WTC11 (cell line): ENCODE data around the gene RCE1. TPM values are rescaled to one million over a fixed set of nuclear protein-coding genes. Genes with fewer than 3 reads are reported as not detected.

Experiments used
- ATAC-seq: fragments of 200-7000 bp; cut with Tn5 transposase; 2 replicates; pipeline ENCODE4 v1.10.0; 2021; ENCODE audit warnings: mild to moderate bottlenecking, moderate library complexity
- CTCF ChIA-PET: fragments of 300-600 bp; sonication (Branson Sonifier 250); formaldehyde crosslinking; loops from one replicate; lab custom pipeline; 2021; ENCODE audit warnings: antibody characterized with exemption; lab: Charles Lee
- POLR2A ChIA-PET: fragments of 350-600 bp; sonication (Branson Sonifier 250); formaldehyde crosslinking; loops from one replicate; lab custom pipeline; 2021; ENCODE audit warnings: antibody characterized with exemption; lab: Charles Lee
- DNase-seq: peaks from one replicate; pipeline ENCODE4 v3.0.0; 2021; ENCODE audit warnings: low spot score
- H3K27ac Mint-ChIP-seq: 2 replicates; pipeline ENCODE4 v1.8.0; 2021; ENCODE audit warnings: mixed read lengths
- H3K27me3 Mint-ChIP-seq: 2 replicates; pipeline ENCODE4 v1.8.0; 2021; ENCODE audit warnings: low read depth, mild to moderate bottlenecking, moderate library complexity, mixed read lengths
- H3K36me3 Mint-ChIP-seq: 2 replicates; pipeline ENCODE4 v1.8.0; 2021; ENCODE audit warnings: mixed read lengths
- H3K4me1 Mint-ChIP-seq: 2 replicates; pipeline ENCODE4 v1.8.0; 2022; ENCODE audit warnings: mixed read lengths
- H3K4me3 Mint-ChIP-seq: 2 replicates; pipeline ENCODE4 v1.8.0; 2021; ENCODE audit warnings: mild to moderate bottlenecking, moderate library complexity, mixed read lengths
- H3K9me3 Mint-ChIP-seq: 2 replicates; pipeline ENCODE4 v1.8.0; 2021; ENCODE audit warnings: mixed read lengths
- AFF4 ChIP-seq: sonication (generic); formaldehyde crosslinking; IDR thresholded peaks from 2 replicates; pipeline ENCODE4 v1.8.1; 2023; ENCODE audit warnings: mild to moderate bottlenecking, missing genetic modification reagents, borderline replicate concordance
- AR ChIP-seq: fragments of 250-450 bp; sonication (Bioruptor Pico); IDR thresholded peaks from 2 replicates; pipeline ENCODE4 v1.9.0; 2021; ENCODE audit warnings: mild to moderate bottlenecking
- ATF1 ChIP-seq: sonication (generic); formaldehyde crosslinking; IDR thresholded peaks from 2 replicates; pipeline ENCODE4 v1.8.1; 2023; ENCODE audit warnings: mild to moderate bottlenecking, moderate library complexity, missing genetic modification reagents
- CBFB ChIP-seq: sonication (generic); formaldehyde crosslinking; IDR thresholded peaks from 2 replicates; pipeline ENCODE4 v1.8.1; 2022; ENCODE audit warnings: mild to moderate bottlenecking, low read depth, missing genetic modification reagents
- CREM ChIP-seq: sonication (generic); formaldehyde crosslinking; IDR thresholded peaks from 2 replicates; pipeline ENCODE4 v1.8.1; 2022; ENCODE audit warnings: mild to moderate bottlenecking, missing genetic modification reagents, moderate library complexity
- EMX1 ChIP-seq: fragments of 250-450 bp; sonication (Bioruptor Pico); IDR thresholded peaks from 2 replicates; pipeline ENCODE4 v1.8.0; 2021; ENCODE audit warnings: mild to moderate bottlenecking
- FOXP1 ChIP-seq: sonication (generic); formaldehyde crosslinking; IDR thresholded peaks from 2 replicates; pipeline ENCODE4 v1.8.0; 2022; ENCODE audit warnings: missing genetic modification reagents, mild to moderate bottlenecking, moderate library complexity, borderline replicate concordance
- GABPB1 ChIP-seq: sonication (generic); formaldehyde crosslinking; IDR thresholded peaks from 2 replicates; pipeline ENCODE4 v1.8.1; 2023; ENCODE audit warnings: mild to moderate bottlenecking, missing genetic modification reagents
- GRHL2 ChIP-seq: fragments of 250-450 bp; sonication (Bioruptor Pico); IDR thresholded peaks from 2 replicates; pipeline ENCODE4 v1.8.0; 2022; ENCODE audit warnings: mild to moderate bottlenecking, moderate library complexity; ENCODE audit not compliant: insufficient replicate concordance, severe bottlenecking
- GTF2I ChIP-seq: fragments of 250-450 bp; sonication (Bioruptor Pico); conservative IDR thresholded peaks from 2 replicates; pipeline ENCODE4 v1.4.0; 2021; ENCODE audit warnings: mild to moderate bottlenecking
- IRF2 ChIP-seq: sonication (generic); formaldehyde crosslinking; IDR thresholded peaks from 2 replicates; pipeline ENCODE4 v1.8.0; 2022; ENCODE audit warnings: low read depth, missing genetic modification reagents, borderline replicate concordance
- KAT7 ChIP-seq: sonication (generic); formaldehyde crosslinking; IDR thresholded peaks from 2 replicates; pipeline ENCODE4 v1.8.1; 2023; ENCODE audit warnings: missing genetic modification reagents, mild to moderate bottlenecking, borderline replicate concordance
- NR2C2 ChIP-seq: sonication (generic); formaldehyde crosslinking; IDR thresholded peaks from 2 replicates; pipeline ENCODE4 v1.8.0; 2022; ENCODE audit warnings: mild to moderate bottlenecking, missing genetic modification reagents
- SOX15 ChIP-seq: fragments of 250-450 bp; sonication (Bioruptor Pico); IDR thresholded peaks from 2 replicates; pipeline ENCODE4 v1.9.0; 2021; ENCODE audit warnings: mild to moderate bottlenecking
- SP1 ChIP-seq: sonication (generic); formaldehyde crosslinking; conservative IDR thresholded peaks from 2 replicates; pipeline ENCODE4 v1.8.1; 2022; ENCODE audit warnings: missing genetic modification reagents
- ZNF121 ChIP-seq: sonication (generic); formaldehyde crosslinking; IDR thresholded peaks from 2 replicates; pipeline ENCODE4 v1.8.0; 2023; ENCODE audit warnings: missing genetic modification reagents
- ZNF232 ChIP-seq: sonication (generic); formaldehyde crosslinking; IDR thresholded peaks from 2 replicates; pipeline ENCODE4 v1.8.0; 2022; ENCODE audit warnings: mild to moderate bottlenecking, missing genetic modification reagents
- ZNF416 ChIP-seq: fragments of 250-450 bp; sonication (Bioruptor Pico); IDR thresholded peaks from 2 replicates; pipeline ENCODE4 v1.9.0; 2021; ENCODE audit warnings: mild to moderate bottlenecking, inconsistent platforms
- total RNA-seq: library from RNA; stranded (reverse); gene quantifications from 3 replicates; pipeline ENCODE4 v1.2.3, GENCODE V29; 2021
- TF ChIP-seq, protein P1 (sequence below): sonication (generic); formaldehyde crosslinking; IDR thresholded peaks from 2 replicates; pipeline ENCODE4 v1.8.1; 2023; ENCODE audit warnings: mild to moderate bottlenecking, missing genetic modification reagents, moderate library complexity

RCE1 gene
- total RNA-seq, 1 experiment from 2014 or later: 34.6 TPM

DNA sequence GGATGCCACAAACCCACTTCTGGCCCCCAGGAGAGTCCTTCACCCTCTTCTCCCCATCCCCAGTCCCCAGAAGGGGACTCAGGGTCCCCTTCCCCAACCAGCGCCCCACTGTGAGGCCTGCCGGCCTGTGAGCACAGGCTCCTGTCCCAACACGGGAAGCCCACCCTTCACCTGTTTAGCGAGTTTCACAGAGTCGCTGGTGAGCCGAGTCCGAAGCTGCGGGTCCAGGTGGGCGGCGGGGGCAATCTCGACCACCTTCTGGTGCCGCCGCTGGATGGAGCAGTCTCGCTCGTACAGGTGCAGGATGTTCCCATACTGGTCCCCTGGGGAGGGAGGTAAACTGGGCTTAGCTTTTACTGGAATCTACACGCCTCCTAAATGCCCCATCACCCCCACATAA is 26.9 kb downstream of the RCE1 start:
- H3K27ac Mint-ChIP-seq: no peak overlapping the region
- DNase-seq (no peak), ATAC-seq (no peak)
- peaks cover 10% of the 10 kb centered on the region for H3K4me1 Mint-ChIP-seq
- TF ChIP-seq EMX1 (no peak), AR (CRISPR knock-in tag) (no peak), ZNF121 (CRISPR knock-in tag) (no peak), NR2C2 (no peak), CBFB (CRISPR knock-in tag) (no peak), CREM (CRISPR knock-in tag) (no peak), ZNF232 (CRISPR knock-in tag) (no peak), GRHL2 (no peak), KAT7 (CRISPR knock-in tag) (no peak), GTF2I (CRISPR knock-in tag) (no peak), ATF1 (CRISPR knock-in tag) (no peak)
- H3K4me3 Mint-ChIP-seq: no peak overlapping the region
- POLR2A ChIA-PET: no interaction called here
- CTCF ChIA-PET: interaction anchor here (2.3 kb wide), 1 partner anchor 12 kb away, joined by 16 read pairs; no protein-coding TSS in a partner anchor
- no peaks in the 10 kb centered on the region for H3K27me3 Mint-ChIP-seq
- no peaks in the 10 kb centered on the region for H3K9me3 Mint-ChIP-seq
- H3K36me3 Mint-ChIP-seq: no peaks in the 10 kb centered on the region

DNA sequence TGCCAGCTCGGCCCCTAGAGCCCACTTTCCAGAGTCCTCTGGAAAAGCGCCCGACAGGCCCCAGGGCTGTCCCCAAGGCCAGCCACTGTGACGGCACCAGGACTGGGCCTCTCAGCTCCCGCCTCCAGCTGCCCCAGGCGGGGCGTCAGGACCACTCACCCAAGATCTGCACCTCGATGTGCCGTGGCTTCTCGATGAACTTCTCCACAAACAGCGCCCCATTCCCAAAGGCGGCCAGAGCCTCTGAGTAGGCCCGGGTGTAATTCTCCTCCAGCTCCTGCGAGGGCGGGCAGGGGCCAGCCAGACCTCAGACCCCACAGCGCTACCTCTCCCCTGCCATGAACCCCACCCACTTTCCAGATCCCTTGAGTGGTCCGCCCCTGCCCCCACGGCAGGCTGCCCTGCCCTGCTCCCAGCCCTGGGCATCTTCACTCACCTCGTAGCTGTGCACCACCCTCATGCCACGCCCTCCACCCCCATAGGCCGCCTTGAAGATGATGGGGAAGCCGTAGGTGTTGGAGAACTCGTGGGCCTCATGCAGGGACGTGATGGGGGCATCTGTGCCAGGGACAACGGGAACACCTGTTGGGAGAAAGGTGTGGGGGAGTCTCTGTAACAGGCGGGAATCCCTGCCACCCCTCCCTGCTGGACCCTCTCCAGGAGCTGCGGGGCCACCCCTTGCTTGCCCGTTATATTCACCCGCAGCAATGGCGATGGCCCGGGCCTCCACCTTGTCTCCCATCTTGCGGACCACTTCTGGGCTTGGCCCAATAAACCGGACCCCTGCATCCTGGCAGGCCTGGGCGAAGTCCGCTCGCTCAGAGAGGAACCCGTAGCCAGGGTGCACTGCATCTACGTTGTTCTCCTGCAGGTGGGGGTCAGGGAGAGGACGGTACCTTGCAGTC is 27.6 kb downstream of the RCE1 start:
- no peak for ATAC-seq
- no peak for DNase-seq
- no peak for TF ChIP-seq AFF4 (CRISPR knock-in tag)
- no peak for TF ChIP-seq IRF2 (CRISPR knock-in tag)
- TF ChIP-seq FOXP1 (CRISPR knock-in tag): no peak
- TF ChIP-seq KAT7 (CRISPR knock-in tag): no peak
- no peak for TF ChIP-seq ZNF416
- TF ChIP-seq SP1 (CRISPR knock-in tag): no peak
- CTCF ChIA-PET: interaction anchor here (1.9 to 2.3 kb wide), 2 partner anchors 11 to 19 kb away, joined by 6 to 16 read pairs; no protein-coding TSS in a partner anchor
- H3K4me1 Mint-ChIP-seq: peaks cover 10% of the 10 kb centered on the region
- H3K36me3 Mint-ChIP-seq: no peaks in the 10 kb centered on the region
- H3K27ac Mint-ChIP-seq: no peak overlapping the region
- no peaks in the 10 kb centered on the region for H3K27me3 Mint-ChIP-seq
- POLR2A ChIA-PET: interaction anchor here (0.6 kb wide), 1 partner anchor 167 kb away, joined by 3 read pairs; no protein-coding TSS in a partner anchor
- no peak overlapping the region for H3K4me3 Mint-ChIP-seq
- H3K9me3 Mint-ChIP-seq: no peaks in the 10 kb centered on the region

- no peak for DNase-seq
- ChIA-PET POLR2A (no interaction called here), CTCF (interaction anchor here (1.1 to 1.9 kb wide), 2 partner anchors 20 to 43 kb away, joined by 3 to 6 read pairs; no protein-coding TSS in a partner anchor)
- Mint-ChIP-seq H3K4me3 (no peak overlapping the region), H3K36me3 (no peaks in the 10 kb centered on the region), H3K9me3 (no peaks in the 10 kb centered on the region), H3K4me1 (peaks cover 10% of the 10 kb centered on the region), H3K27me3 (no peaks in the 10 kb centered on the region), H3K27ac (no peak overlapping the region)
- ATAC-seq: no peak
- no peak for TF ChIP-seq AR (CRISPR knock-in tag)
- no peak for TF ChIP-seq GABPB1 (CRISPR knock-in tag)
- TF ChIP-seq, protein P1, sequence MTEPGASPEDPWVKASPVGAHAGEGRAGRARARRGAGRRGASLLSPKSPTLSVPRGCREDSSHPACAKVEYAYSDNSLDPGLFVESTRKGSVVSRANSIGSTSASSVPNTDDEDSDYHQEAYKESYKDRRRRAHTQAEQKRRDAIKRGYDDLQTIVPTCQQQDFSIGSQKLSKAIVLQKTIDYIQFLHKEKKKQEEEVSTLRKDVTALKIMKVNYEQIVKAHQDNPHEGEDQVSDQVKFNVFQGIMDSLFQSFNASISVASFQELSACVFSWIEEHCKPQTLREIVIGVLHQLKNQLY (CRISPR knock-in tag): no peak
- no peak for TF ChIP-seq SOX15
These were observed 28.3 kb downstream of the RCE1 start for GRCh38 chr11:66871521-66871901.
